NCI-H128 (cell line): Measurements from ENCODE around the gene C7orf33.
"Not testable (repeated sequence)": the region's sequence is repeated elsewhere in the genome, so short reads cannot be mapped to it uniquely, and the experiment has no call there.

Experiments
- DNase-seq: peaks from one replicate; lab custom pipeline; 2025; ENCODE audit not compliant: unreplicated experiment; lab: John Stamatoyannopoulos, UW

C7orf33 gene

GRCh38 chr7:148579366-148579765, 11.2 kb upstream of the C7orf33 start:
- no peak for DNase-seq

GRCh38 chr7:148580446-148580845, 10.1 kb upstream of the C7orf33 start:
- no peak for DNase-seq

DNA sequence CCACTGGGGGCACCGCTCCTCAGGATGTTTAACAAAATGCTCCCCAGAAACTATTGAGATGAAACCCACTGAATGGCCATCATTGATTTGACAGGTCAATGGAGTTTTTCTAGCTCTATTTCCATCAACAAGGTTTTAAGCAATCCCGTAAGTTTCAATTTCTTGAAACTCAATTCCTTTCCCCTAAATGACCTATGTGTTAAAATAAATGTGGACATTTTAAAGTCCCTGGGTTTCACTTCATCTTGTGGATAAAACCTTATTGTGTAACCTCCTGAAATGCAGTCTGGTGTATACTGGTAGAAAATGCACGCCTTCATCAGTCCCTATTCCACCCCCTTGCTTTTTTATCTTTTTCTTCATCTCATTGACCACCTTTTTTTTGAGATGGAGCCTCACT, 8.9 kb upstream of the C7orf33 start:
- no peak for DNase-seq

DNA sequence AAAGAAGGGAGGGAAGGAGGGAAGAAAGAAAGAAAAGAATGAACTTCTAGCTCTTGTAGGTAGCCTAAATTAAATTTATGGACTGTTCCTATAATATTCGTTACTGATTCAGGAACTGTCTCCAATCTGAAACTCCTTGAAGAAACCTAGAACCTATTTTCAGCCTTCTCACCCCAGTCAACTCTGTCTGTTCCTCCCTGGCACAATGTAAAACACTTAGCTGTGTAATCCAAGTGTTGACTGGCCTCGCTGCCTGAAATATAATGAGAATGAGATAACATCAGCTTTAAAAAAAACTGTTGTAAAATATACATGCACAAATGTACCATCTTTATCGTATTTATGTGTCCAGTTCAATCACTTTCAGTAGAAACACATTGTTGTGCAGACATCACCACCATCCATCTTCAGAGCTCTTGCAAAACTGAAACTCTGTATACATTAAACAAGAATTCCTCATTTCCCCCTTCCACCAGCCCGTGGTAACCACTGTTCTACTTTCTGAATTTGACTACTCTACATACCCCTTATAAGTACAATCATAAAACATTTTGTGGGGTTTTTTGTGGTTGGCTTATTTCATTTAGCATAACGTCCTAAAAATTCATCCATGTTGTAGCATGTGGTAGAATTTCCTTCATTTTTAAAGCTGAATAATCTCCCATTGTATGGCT, 6.3 kb upstream of the C7orf33 start:
- DNase-seq: no peak

DNA sequence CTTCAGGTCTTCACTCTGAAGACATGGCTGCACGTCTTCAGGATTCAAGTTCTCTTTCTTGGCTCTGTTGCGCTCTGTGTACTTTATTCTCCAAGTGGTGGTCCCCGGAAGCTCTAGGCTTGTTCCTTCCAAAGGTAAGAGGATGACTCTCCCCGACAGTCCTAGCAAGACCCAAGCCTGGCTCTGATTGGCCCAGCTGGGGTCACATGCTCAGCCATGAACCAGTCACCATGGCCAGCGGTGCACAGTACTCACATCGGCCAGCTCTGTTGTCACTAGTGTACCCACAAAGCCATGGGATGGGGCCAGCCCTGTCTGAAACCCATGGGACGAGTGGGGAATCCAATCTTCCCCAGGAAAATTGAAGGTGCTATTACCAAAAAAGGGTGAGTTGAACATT, 5.2 kb upstream of the C7orf33 start:
- DNase-seq: no peak

GRCh38 chr7:148587076-148587475, 3.5 kb upstream of the C7orf33 start:
- DNase-seq: no peak

- DNase-seq: no peak
These were observed 2.4 kb upstream of the C7orf33 start for GRCh38 chr7:148588168-148588567.

DNA sequence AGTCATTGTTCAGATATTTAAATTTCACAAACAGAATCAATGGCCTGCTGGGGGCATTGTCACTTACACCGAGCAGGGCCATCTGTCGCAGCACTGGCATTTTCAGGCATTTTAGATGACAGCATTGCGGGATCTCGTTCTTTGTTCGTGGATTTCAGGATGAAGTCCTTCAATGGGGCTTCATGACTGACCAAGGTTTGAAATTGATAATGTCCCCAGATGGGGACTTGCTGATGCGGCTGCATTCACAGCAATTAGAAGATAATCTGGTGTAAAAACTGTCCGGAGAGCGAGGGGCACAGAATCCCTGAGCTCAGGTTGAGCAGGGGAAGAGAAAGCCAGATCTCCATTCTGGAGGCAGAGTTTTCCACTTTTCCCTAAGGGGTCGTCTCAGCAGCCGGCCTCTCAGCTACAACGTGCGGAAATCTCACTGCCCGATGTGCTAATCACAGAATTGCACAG, 1.9 kb upstream of the C7orf33 start:
- no peak for DNase-seq

GRCh38 chr7:148589640-148590039, 926 bp upstream of the C7orf33 start:
- no peak for DNase-seq

GRCh38 chr7:148596354-148596753, 5.8 kb downstream of the C7orf33 start:
- DNase-seq: not testable (repeated sequence)

GRCh38 chr7:148598351-148598750, 7.8 kb downstream of the C7orf33 start:
- DNase-seq: no peak

GRCh38 chr7:148605350-148605749, 14.8 kb downstream of the C7orf33 start:
- no peak for DNase-seq

- DNase-seq: no peak
These were observed 16.6 kb downstream of the C7orf33 start for GRCh38 chr7:148607151-148607661.

GRCh38 chr7:148609045-148609725, 18.6 kb downstream of the C7orf33 start:
- no peak for DNase-seq

GRCh38 chr7:148611692-148612091, 21.1 kb downstream of the C7orf33 start:
- DNase-seq: no peak

GRCh38 chr7:148615085-148615730, 24.6 kb downstream of the C7orf33 start:
- DNase-seq: no peak

DNA sequence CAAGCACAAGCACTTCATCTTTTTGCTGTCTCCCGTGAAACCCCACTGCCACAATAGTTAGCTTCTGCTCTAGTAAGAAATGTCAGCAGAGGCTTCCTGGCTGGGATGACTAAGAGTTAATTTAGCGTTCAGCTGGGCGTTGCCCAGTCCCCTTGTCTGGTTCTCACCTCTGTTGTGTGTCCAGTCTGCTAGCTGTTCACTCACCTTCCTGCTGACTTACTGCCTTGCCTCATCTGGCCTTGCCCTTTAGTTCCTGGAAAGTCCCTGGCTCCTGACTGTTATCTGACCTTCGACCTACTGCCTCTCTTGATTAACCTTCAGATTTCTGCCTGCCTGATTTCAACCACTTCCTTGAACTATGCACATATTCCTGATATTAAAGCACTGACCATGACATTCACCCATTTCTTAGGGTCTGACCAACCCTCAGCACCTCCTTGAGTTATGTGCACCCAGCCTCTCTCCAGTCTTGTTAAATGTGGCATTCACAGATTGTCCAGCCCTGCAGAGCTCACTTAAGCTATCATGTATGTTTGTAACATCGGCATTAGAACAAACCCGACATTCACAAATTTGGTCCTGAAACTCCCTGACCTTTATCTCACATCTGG, 30.3 kb downstream of the C7orf33 start:
- DNase-seq: no peak

- DNase-seq: no peak
These were observed 31.0 kb downstream of the C7orf33 start for GRCh38 chr7:148621563-148621962.

DNA sequence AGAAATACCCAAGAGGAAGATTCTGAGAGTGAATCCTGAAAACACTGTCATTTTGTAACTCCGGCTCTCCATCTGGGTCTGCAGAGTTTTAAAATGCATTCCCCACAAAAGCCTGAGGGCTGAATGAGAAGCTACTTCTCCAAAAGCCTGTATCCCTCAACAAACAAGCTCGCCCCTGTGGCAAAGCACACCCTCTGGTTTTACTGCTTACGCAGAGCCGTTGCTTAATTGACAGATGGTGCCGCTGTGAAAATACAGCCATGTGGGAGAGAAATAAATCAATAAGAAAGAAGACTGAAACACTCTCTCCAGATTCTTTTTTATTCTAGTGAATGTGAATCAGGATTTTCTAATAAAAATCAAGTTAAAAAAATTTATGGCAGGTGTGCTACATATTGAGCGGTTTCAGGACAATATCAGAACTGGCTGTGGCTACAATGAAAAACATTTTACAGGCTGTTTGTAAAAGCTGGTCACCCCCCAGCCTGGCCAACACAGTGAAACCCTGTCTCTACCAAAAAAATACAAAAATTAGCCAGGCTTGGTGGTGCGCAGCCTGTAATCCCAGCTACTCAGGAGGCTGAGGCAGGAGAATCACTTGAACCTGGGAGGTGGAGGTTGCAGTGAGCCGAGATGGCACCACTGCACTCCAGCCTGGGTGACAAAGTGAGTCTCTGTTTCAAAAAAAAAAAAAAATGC, 32.5 kb downstream of the C7orf33 start:
- peak; percentile 15 for DNase-seq

DNA sequence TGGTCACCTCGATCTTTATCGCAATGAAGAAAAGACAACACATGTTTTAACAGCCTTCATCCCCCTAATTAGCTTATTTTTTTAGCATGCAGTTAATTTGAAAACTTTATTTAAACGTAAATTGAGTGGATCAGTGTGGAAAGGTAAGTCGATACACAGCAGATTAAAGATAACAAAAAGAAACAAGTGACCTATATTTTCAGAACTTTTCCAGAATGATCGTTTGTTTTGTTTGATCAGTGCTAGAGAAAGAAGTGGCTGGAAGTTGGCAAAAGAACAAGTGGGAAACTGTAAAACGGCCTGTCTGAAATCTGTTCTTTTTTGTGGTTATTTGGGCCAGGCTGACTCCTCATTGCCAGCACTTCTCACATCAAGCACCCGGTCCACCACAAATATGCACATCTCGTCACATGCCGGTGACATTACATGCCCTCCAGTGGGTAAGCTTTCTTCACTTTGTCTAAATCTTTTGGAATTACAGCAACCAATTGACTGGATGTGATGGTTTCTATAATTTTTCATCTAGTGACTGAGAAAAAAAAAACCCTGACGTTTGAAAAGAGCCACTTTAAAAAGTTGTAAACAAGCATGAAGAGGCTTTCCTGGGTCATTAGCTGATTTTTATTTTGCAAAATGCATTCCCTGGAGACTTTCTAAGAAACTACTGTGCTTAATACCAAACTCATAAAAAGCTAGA, 33.2 kb downstream of the C7orf33 start:
- DNase-seq: no peak
